Activated B cell treated with CpG ODN at 0.5 μM for 24 hours (primary cell): ENCODE results near the gene CERCAM. TPM values are rescaled to one million over a fixed set of nuclear protein-coding genes. Genes with fewer than 3 reads are reported as not detected.
A peak's percentile ranks its signal among the peaks of the same experiment; 100 is the strongest.
"Not testable (repeated sequence)": the region's sequence is repeated elsewhere in the genome, so short reads cannot be mapped to it uniquely, and the experiment has no call there.

Experiments
- ATAC-seq: fragments of 200-7000 bp; cut with Tn5 transposase; one replicate; pipeline ENCODE4 v1.10.0; 2021; ENCODE audit warnings: low read depth, mild to moderate bottlenecking, moderate library complexity
- CTCF ChIA-PET: fragments of 350-600 bp; sonication (Branson Sonifier 250); formaldehyde crosslinking; loops from one replicate; lab custom pipeline; 2021; ENCODE audit warnings: antibody characterized with exemption; lab: Charles Lee
- POLR2A ChIA-PET: fragments of 350-600 bp; sonication (Branson Sonifier 250); formaldehyde crosslinking; loops from one replicate; lab custom pipeline; 2021; ENCODE audit warnings: antibody characterized with exemption; lab: Charles Lee
- DNase-seq: peaks from one replicate; pipeline ENCODE4 v3.0.0; 2022
- H3K27ac Mint-ChIP-seq: one replicate; pipeline ENCODE4 v1.8.0; 2020; ENCODE audit warnings: mixed read lengths
- H3K27me3 Mint-ChIP-seq: one replicate; pipeline ENCODE4 v1.8.0; 2021; ENCODE audit warnings: mixed read lengths
- H3K36me3 Mint-ChIP-seq: one replicate; pipeline ENCODE4 v1.8.0; 2021; ENCODE audit warnings: low read depth, mixed read lengths
- H3K4me1 Mint-ChIP-seq: one replicate; pipeline ENCODE4 v1.8.0; 2021; ENCODE audit warnings: mixed read lengths
- H3K4me3 Mint-ChIP-seq: one replicate; pipeline ENCODE4 v1.8.0; 2020; ENCODE audit warnings: mild to moderate bottlenecking, mixed read lengths
- H3K9me3 Mint-ChIP-seq: one replicate; pipeline ENCODE4 v1.8.0; 2020; ENCODE audit warnings: mixed read lengths
- CTCF ChIP-seq: fragments of 200-600 bp; IDR thresholded peaks from one replicate; pipeline ENCODE4 v1.8.0; 2022; ENCODE audit warnings: antibody characterized with exemption, mild to moderate bottlenecking
- intact Hi-C: fragments of 100-400 bp; cut with micrococcal nuclease; formaldehyde crosslinking; loops from one replicate; pipeline ENCODE4 v1.15.1; 2024
- total RNA-seq: library from RNA; stranded (reverse); gene quantifications from 2 replicates; pipeline ENCODE4 v1.2.3, GENCODE V29; 2022

The CERCAM gene
- total RNA-seq, 1 donor from 2014 or later = 1.7 TPM

GRCh38 chr9:128435611-128436010 lies 15.0 kb downstream of the CERCAM start:
- no peaks in the 10 kb centered on the region for H3K36me3 Mint-ChIP-seq
- no peaks in the 10 kb centered on the region for H3K9me3 Mint-ChIP-seq
- no peak overlapping the region for H3K4me3 Mint-ChIP-seq
- peaks cover 5% of the 10 kb centered on the region for H3K4me1 Mint-ChIP-seq
- POLR2A ChIA-PET = no interaction called here
- H3K27me3 Mint-ChIP-seq = no peaks in the 10 kb centered on the region
- no peak for ATAC-seq
- no peak for TF ChIP-seq CTCF
- intact Hi-C loops = no loop called here
- no peak overlapping the region for H3K27ac Mint-ChIP-seq
- CTCF ChIA-PET = no interaction called here
- no peak for DNase-seq

GRCh38 chr9:128438343-128439109 lies 17.9 kb downstream of the CERCAM start:
- no peaks in the 10 kb centered on the region for H3K27me3 Mint-ChIP-seq
- H3K27ac Mint-ChIP-seq = no peak overlapping the region
- no peak overlapping the region for H3K4me3 Mint-ChIP-seq
- H3K4me1 Mint-ChIP-seq = peaks cover 5% of the 10 kb centered on the region
- intact Hi-C loops = loop anchor here (2.0 kb wide), 3 partner anchors 18 to 66 kb away; partner anchors contain the start of genes CERCAM, GLE1 and ODF2
- H3K36me3 Mint-ChIP-seq = no peaks in the 10 kb centered on the region
- ChIA-PET CTCF (interaction anchor here (0.6 to 1.8 kb wide), 7 partner anchors 14 to 121 kb away, joined by 3 to 7 read pairs (median 4); partner anchors contain the start of gene ODF2), POLR2A (interaction anchor here (0.6 to 0.8 kb wide), 2 partner anchors 113 to 1554 kb away, joined by 3 read pairs; partner anchors contain the start of gene SPTAN1)
- DNase-seq (peak; percentile 77), ATAC-seq (peak; percentile 97)
- peak; percentile 16 for TF ChIP-seq CTCF
- H3K9me3 Mint-ChIP-seq = no peaks in the 10 kb centered on the region

- intact Hi-C loops = loop anchor here (2.0 kb wide), 3 partner anchors 18 to 66 kb away; partner anchors contain the start of genes CERCAM, GLE1 and ODF2
- no peak for TF ChIP-seq CTCF
- H3K27me3 Mint-ChIP-seq = no peaks in the 10 kb centered on the region
- DNase-seq (no peak), ATAC-seq (no peak)
- ChIA-PET CTCF (interaction anchor here (0.6 to 1.8 kb wide), 7 partner anchors 13 to 120 kb away, joined by 3 to 7 read pairs (median 4); partner anchors contain the start of gene ODF2), POLR2A (interaction anchor here (0.6 kb wide), 2 partner anchors 334 to 1554 kb away, joined by 3 to 9 read pairs; no protein-coding TSS in a partner anchor)
- H3K9me3 Mint-ChIP-seq = no peaks in the 10 kb centered on the region
- H3K4me1 Mint-ChIP-seq = peaks cover 5% of the 10 kb centered on the region
- H3K4me3 Mint-ChIP-seq = no peak overlapping the region
- no peak overlapping the region for H3K27ac Mint-ChIP-seq
- H3K36me3 Mint-ChIP-seq = no peaks in the 10 kb centered on the region
These were observed 18.6 kb downstream of the CERCAM start for GRCh38 chr9:128439273-128439672.

- intact Hi-C loops = no loop called here
- POLR2A ChIA-PET = no interaction called here
- TF ChIP-seq CTCF = no peak
- CTCF ChIA-PET = interaction anchor here (1.0 kb wide), 1 partner anchor 22 kb away, joined by 3 read pairs; no protein-coding TSS in a partner anchor
- ATAC-seq (no peak), DNase-seq (no peak)
- Mint-ChIP-seq H3K4me3 (no peak overlapping the region), H3K27me3 (no peaks in the 10 kb centered on the region), H3K4me1 (peaks cover 5% of the 10 kb centered on the region), H3K27ac (no peak overlapping the region), H3K36me3 (no peaks in the 10 kb centered on the region), H3K9me3 (no peaks in the 10 kb centered on the region)
These were observed 21.5 kb downstream of the CERCAM start for GRCh38 chr9:128442150-128442549.

- H3K27ac Mint-ChIP-seq, H3K9me3 Mint-ChIP-seq, CTCF ChIA-PET, H3K27me3 Mint-ChIP-seq, H3K36me3 Mint-ChIP-seq, POLR2A ChIA-PET, ATAC-seq, DNase-seq, intact Hi-C loops, H3K4me3 Mint-ChIP-seq, H3K4me1 Mint-ChIP-seq: not testable (repeated sequence)
These were observed 25.8 kb downstream of the CERCAM start for GRCh38 chr9:128446505-128446904.
